H1 (cell line): ENCODE results near the gene SLC47A2. TPM values are rescaled to one million over a fixed set of nuclear protein-coding genes. Genes with fewer than 3 reads are reported as not detected.

Source experiments
- CTCF ChIA-PET: fragments of 300-600 bp; sonication (Branson Sonifier 250); formaldehyde crosslinking; loops from one replicate; lab custom pipeline; 2021; ENCODE audit not compliant: partially characterized antibody; lab: Charles Lee
- POLR2A ChIA-PET: fragments of 300-600 bp; sonication (Branson Sonifier 250); formaldehyde crosslinking; loops from one replicate; lab custom pipeline; 2021; ENCODE audit warnings: inconsistent platforms; ENCODE audit not compliant: partially characterized antibody; lab: Charles Lee
- DNase-seq, 2 experiments: peaks; one replicate each; pipeline versions ENCODE4 v3.0.0 to v3.0.0-alpha.2; 2010 to 2022; ENCODE audit warnings: low spot score in 2 of 2, low read depth in 1 of 2, mixed read lengths in 1 of 2
- FAIRE-seq: peaks from 2 replicates; lab custom pipeline; 2011; peaks lifted over from hg19 to GRCh38; lab: Jason Lieb, UNC
- H2AFZ ChIP-seq: 2 replicates; pipeline ENCODE4 v1.8.1; 2012; ENCODE audit warnings: low read length, inconsistent platforms
- H2AK5ac ChIP-seq: 2 replicates; pipeline ENCODE4 v1.6.1; 2013; ENCODE audit warnings: low read depth, low read length
- H2BK120ac ChIP-seq: replicated peaks from 2 replicates; pipeline ENCODE3; 2013; ENCODE audit warnings: low read depth, low read length, inconsistent platforms
- H2BK12ac ChIP-seq: 2 replicates; pipeline ENCODE4 v1.6.1; 2013; ENCODE audit warnings: low read depth, low read length
- H2BK15ac ChIP-seq: 2 replicates; pipeline ENCODE4 v1.6.1; 2013; ENCODE audit warnings: low read length
- H2BK20ac ChIP-seq: 2 replicates; pipeline ENCODE4 v1.6.1; 2013; ENCODE audit warnings: low read length
- H2BK5ac ChIP-seq: 2 replicates; pipeline ENCODE4 v1.6.1; 2013; ENCODE audit warnings: low read depth, low read length
- H3K14ac ChIP-seq: 2 replicates; pipeline ENCODE4 v1.6.1; 2013; ENCODE audit warnings: inconsistent platforms; ENCODE audit not compliant: insufficient read length
- H3K18ac ChIP-seq: 2 replicates; pipeline ENCODE4 v1.6.1; 2013; ENCODE audit warnings: low read length; ENCODE audit errors: extremely low read depth
- H3K23ac ChIP-seq: 2 replicates; pipeline ENCODE4 v1.6.1; 2013; ENCODE audit warnings: inconsistent platforms; ENCODE audit not compliant: insufficient read length
- H3K23me2 ChIP-seq: 2 replicates; pipeline ENCODE4 v1.6.1; 2013; ENCODE audit warnings: low read depth, low read length
- H3K27ac ChIP-seq: 2 replicates; pipeline ENCODE4 v1.6.1; 2011; ENCODE audit warnings: low read depth, low read length, inconsistent platforms
- H3K27me3 ChIP-seq, 4 experiments: replicated peaks in 1 of 4; 1 replicate in 1 of 4; 2 replicates in 3 of 4; pipeline versions ENCODE4 v1.6.1 to v1.8.1; 2011 to 2013; ENCODE audit warnings: low read length in 3 of 4, mild to moderate bottlenecking in 3 of 4, inconsistent platforms in 2 of 4, mixed read lengths in 2 of 4, moderate library complexity in 1 of 4; ENCODE audit not compliant: control insufficient read depth in 3 of 4, insufficient read depth in 3 of 4; ENCODE audit errors: extremely low read depth in 1 of 4
- H3K36me3 ChIP-seq, 4 experiments: 2 replicates each; pipeline versions ENCODE4 v1.6.1 to v1.8.1; 2011 to 2013; ENCODE audit warnings: mild to moderate bottlenecking in 4 of 4, low read length in 3 of 4, moderate library complexity in 2 of 4, control low read depth in 1 of 4, inconsistent platforms in 1 of 4; ENCODE audit not compliant: insufficient read depth in 4 of 4, control insufficient read depth in 2 of 4
- H3K4ac ChIP-seq: replicated peaks from 2 replicates; pipeline ENCODE3; 2013; ENCODE audit warnings: low read length, low read depth, mixed read lengths, inconsistent platforms; ENCODE audit not compliant: insufficient read length
- H3K4me1 ChIP-seq, 4 experiments: replicated peaks in 1 of 4; 1 replicate in 1 of 4; 2 replicates in 3 of 4; pipeline versions ENCODE4 v1.6.1 to v1.8.1; 2011 to 2013; ENCODE audit warnings: low read length in 3 of 4, inconsistent platforms in 2 of 4, mixed read lengths in 1 of 4; ENCODE audit not compliant: insufficient read depth in 4 of 4, control insufficient read depth in 3 of 4
- H3K4me2 ChIP-seq, 2 experiments: 2 replicates each; pipeline versions ENCODE4 v1.6.1 to v1.8.1; 2011 to 2013; ENCODE audit warnings: low read depth in 2 of 2, low read length in 2 of 2, control low read depth in 1 of 2, inconsistent platforms in 1 of 2, mild to moderate bottlenecking in 1 of 2; ENCODE audit not compliant: insufficient read depth in 1 of 2
- H3K4me3 ChIP-seq, 4 experiments: fragments of 200-600, 300-600 bp in 1 of 4; sonication (generic), shearing (Covaris generic), sonication (Bioruptor Twin) in 1 of 4; 2 replicates each; pipeline versions ENCODE4 v1.5.1 to v1.8.1; 2011 to 2016; ENCODE audit warnings: low read length in 4 of 4, low read depth in 3 of 4, control low read depth in 2 of 4, inconsistent platforms in 2 of 4, mild to moderate bottlenecking in 2 of 4, mixed read lengths in 1 of 4, moderate library complexity in 1 of 4; ENCODE audit not compliant: insufficient read depth in 2 of 4; ENCODE audit errors: extremely low read depth in 1 of 4
- H3K56ac ChIP-seq: replicated peaks from 2 replicates; pipeline ENCODE3; 2013; ENCODE audit warnings: low read depth, mild to moderate bottlenecking, mixed read lengths, low read length, inconsistent platforms; ENCODE audit not compliant: insufficient read length
- H3K79me1 ChIP-seq: 2 replicates; pipeline ENCODE4 v1.6.1; 2013; ENCODE audit warnings: low read depth, low read length, control low read depth
- H3K79me2 ChIP-seq, 2 experiments: 2 replicates each; pipeline versions ENCODE4 v1.6.1 to v1.8.1; 2012 to 2013; ENCODE audit warnings: low read length in 2 of 2, mild to moderate bottlenecking in 2 of 2, inconsistent platforms in 1 of 2; ENCODE audit not compliant: insufficient read depth in 2 of 2, control insufficient read depth in 1 of 2
- H3K9ac ChIP-seq, 4 experiments: replicated peaks in 1 of 4; 1 replicate in 1 of 4; 2 replicates in 3 of 4; pipeline versions ENCODE4 v1.6.1 to v1.8.1; 2011 to 2013; ENCODE audit warnings: low read depth in 3 of 4, low read length in 3 of 4, control low read depth in 2 of 4, mild to moderate bottlenecking in 2 of 4, moderate library complexity in 2 of 4, inconsistent platforms in 1 of 4; ENCODE audit errors: extremely low read depth in 1 of 4
- H3K9me3 ChIP-seq, 2 experiments: 2 replicates each; pipeline versions ENCODE4 v1.6.1 to v1.8.1; 2012 to 2013; ENCODE audit warnings: mild to moderate bottlenecking in 2 of 2, moderate library complexity in 2 of 2, control low read depth in 1 of 2, inconsistent platforms in 1 of 2, low read depth in 1 of 2, low read length in 1 of 2, mixed read lengths in 1 of 2; ENCODE audit not compliant: insufficient read depth in 2 of 2
- H4K20me1 ChIP-seq, 2 experiments: replicated peaks in 1 of 2; 2 replicates each; pipeline versions ENCODE3 to v1.8.1; 2011 to 2013; ENCODE audit warnings: inconsistent platforms in 2 of 2, low read length in 2 of 2, mild to moderate bottlenecking in 1 of 2; ENCODE audit not compliant: insufficient read depth in 2 of 2, control insufficient read depth in 1 of 2
- H4K5ac ChIP-seq: 2 replicates; pipeline ENCODE4 v1.6.1; 2013; ENCODE audit warnings: low read length, low read depth, mixed read lengths, inconsistent platforms; ENCODE audit not compliant: insufficient read length
- H4K8ac ChIP-seq: 2 replicates; pipeline ENCODE4 v1.8.0; 2013; ENCODE audit warnings: mild to moderate bottlenecking, moderate library complexity, low read length, inconsistent platforms; ENCODE audit not compliant: insufficient read depth; ENCODE audit errors: extremely low read depth
- H4K91ac ChIP-seq: replicated peaks from 2 replicates; pipeline ENCODE3; 2013; ENCODE audit warnings: low read length, mixed read lengths, inconsistent platforms; ENCODE audit not compliant: insufficient read length
- CBX8 ChIP-seq: fragments of 300-800, 300-1000 bp; sonication (generic); IDR thresholded peaks from 2 replicates; pipeline ENCODE4 v1.7.1; 2016; ENCODE audit warnings: low read depth, low read length, borderline replicate concordance
- CREB1 ChIP-seq: IDR thresholded peaks from 2 replicates; pipeline ENCODE4 v1.6.1; 2012; ENCODE audit warnings: inconsistent platforms
- WGBS, 2 experiments: shearing (Covaris generic) in 1 of 2; methylation state at CpG; one replicate each; pipeline versions ENCODE4 v1.1.6 to v1.1.7; 2013 to 2015; ENCODE audit warnings: low lambda C conversion rate in 2 of 2, mixed read lengths in 2 of 2, inconsistent platforms in 1 of 2, low coverage in 1 of 2, missing lambda C conversion rate in 1 of 2; ENCODE audit not compliant: insufficient replicate concordance in 2 of 2, insufficient coverage in 1 of 2, insufficient read length in 1 of 2; ENCODE audit errors: extremely low coverage in 1 of 2, missing lambda C conversion rate in 1 of 2; 5-methylcytosine and 5-hydroxymethylcytosine counted together
- polyA plus RNA-seq, 7 experiments: library from polyadenylated mRNA; depleted of rRNA in 3 of 7; stranded (reverse) in 5 of 7; unstranded in 2 of 7; fragments of >200 nt in 5 of 7; fragments of 200-250 nt in 2 of 7; gene quantifications; 1 replicate in 5 of 7; 2 replicates in 1 of 7; 4 replicates in 1 of 7; pipeline versions ENCODE4 v1.2.1 to v1.2.3, GENCODE V29; 2011 to 2013; ENCODE audit warnings: missing spikeins in 2 of 7, mixed read lengths in 2 of 7
- total RNA-seq: library from RNA; stranded (reverse); fragmentation: NEBNext Ultra II Directional; extraction: Animal tissue kit (Norgen Biotek cat#: 25700); gene quantifications from 2 replicates; pipeline ENCODE4 v1.2.1, GENCODE V29; 2021

SLC47A2 gene
- total and polyA plus RNA-seq, 2 of the 8 experiments (the other 6 are each of a cell fraction or from before 2014, with no cell fraction given) = not detected

DNA sequence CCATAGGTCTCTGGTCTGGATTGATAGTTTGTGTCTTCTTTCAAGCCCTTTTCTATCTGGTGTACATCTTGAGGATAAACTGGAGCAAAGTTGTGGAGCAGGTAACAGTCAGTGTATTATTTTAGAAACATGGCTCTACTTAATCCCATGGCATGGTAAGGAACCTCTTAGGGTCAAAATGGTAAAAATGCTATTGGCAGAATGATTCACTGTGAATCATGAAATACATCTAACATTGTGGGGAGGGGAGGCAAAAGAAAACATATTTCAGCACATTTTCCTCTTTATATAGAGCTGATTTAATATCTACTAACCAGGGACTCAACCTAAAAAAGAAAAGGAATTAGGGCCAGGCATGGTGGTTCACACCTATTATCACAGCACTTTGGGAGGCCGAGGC, 85.7 kb downstream of the SLC47A2 start:
- TF ChIP-seq CBX8 (no peak), CREB1 (no peak)
- no peak overlapping the region for H3K9ac ChIP-seq
- no peak overlapping the region for H3K27ac ChIP-seq
- no peak overlapping the region for H4K91ac ChIP-seq
- no peak overlapping the region for H2BK20ac ChIP-seq
- no peak overlapping the region for H2BK5ac ChIP-seq
- no peaks in the 10 kb centered on the region for H3K27me3 ChIP-seq
- no peaks in the 10 kb centered on the region for H3K79me1 ChIP-seq
- H3K4me1 ChIP-seq = no peaks in the 10 kb centered on the region
- ChIA-PET CTCF (interaction anchor here (2.0 kb wide), 1 partner anchor 15 kb away, joined by 8 read pairs; no protein-coding TSS in a partner anchor), POLR2A (no interaction called here)
- no peaks in the 10 kb centered on the region for H3K79me2 ChIP-seq
- H2AK5ac ChIP-seq = no peak overlapping the region
- H3K23me2 ChIP-seq = no peaks in the 10 kb centered on the region
- no peaks in the 10 kb centered on the region for H3K36me3 ChIP-seq
- H4K5ac ChIP-seq = no peak overlapping the region
- H3K4me2 ChIP-seq = no peak overlapping the region
- DNase-seq = no peak
- no peak overlapping the region for H3K4ac ChIP-seq
- no peak overlapping the region for H3K14ac ChIP-seq
- H2BK15ac ChIP-seq = no peak overlapping the region
- no peak overlapping the region for H4K8ac ChIP-seq
- no peak overlapping the region for H2AFZ ChIP-seq
- H2BK12ac ChIP-seq = no peak overlapping the region
- H3K18ac ChIP-seq = no peak overlapping the region
- H2BK120ac ChIP-seq = no peak overlapping the region
- no peaks in the 10 kb centered on the region for H4K20me1 ChIP-seq
- peaks cover 2% of the 10 kb centered on the region in 2 experiments; a peak in 1 of 4 replicates for H3K9me3 ChIP-seq
- FAIRE-seq = no peak
- H3K4me3 ChIP-seq = no peak overlapping the region
- H3K56ac ChIP-seq = no peak overlapping the region
- H3K23ac ChIP-seq = no peak overlapping the region
- 80% methylated on average over 1 of the region's 1 CpG; no CpG with 5 or more reads in 1 of the 2 experiments for WGBS, 2 experiments
